ENCODE data around the gene TNFAIP1. TPM values are rescaled to one million over a fixed set of nuclear protein-coding genes. Genes with fewer than 3 reads are reported as not detected.

Gene TNFAIP1
- total RNA-seq, 1 donor from 2014 or later: 59.2 TPM

DNA sequence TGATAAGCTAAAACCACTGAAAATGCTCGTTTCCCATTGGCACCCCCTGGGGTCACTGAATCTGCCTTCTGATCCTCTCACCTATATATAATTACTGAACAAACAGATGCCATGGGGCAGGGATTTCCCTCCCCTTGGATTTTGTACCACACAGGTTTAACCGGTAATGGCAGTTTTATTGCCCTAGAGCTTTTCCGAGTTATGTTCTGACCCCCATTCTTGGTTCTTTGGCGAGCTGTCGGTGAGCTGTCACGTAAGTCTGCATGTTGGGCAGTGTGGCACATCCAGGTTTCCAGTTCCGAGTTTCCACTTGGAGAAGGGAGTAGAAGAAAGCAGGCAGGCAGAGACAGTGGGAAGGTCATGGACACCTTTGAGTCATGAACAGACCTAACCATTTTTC is 9.4 kb upstream of the TNFAIP1 start:
- Mint-ChIP-seq H3K27ac (ENCODE audit: unreplicated experiment) (no peak overlapping the region), H3K36me3 (ENCODE audit: unreplicated experiment) (peaks cover 26% of the 10 kb centered on the region), H3K4me3 (ENCODE audit: unreplicated experiment) (no peak overlapping the region), H3K9me3 (ENCODE audit: unreplicated experiment) (no peaks in the 10 kb centered on the region), H3K27me3 (ENCODE audit: unreplicated experiment) (no peaks in the 10 kb centered on the region), H3K4me1 (ENCODE audit: unreplicated experiment) (peaks cover 42% of the 10 kb centered on the region)
- TF ChIP-seq, protein P1, sequence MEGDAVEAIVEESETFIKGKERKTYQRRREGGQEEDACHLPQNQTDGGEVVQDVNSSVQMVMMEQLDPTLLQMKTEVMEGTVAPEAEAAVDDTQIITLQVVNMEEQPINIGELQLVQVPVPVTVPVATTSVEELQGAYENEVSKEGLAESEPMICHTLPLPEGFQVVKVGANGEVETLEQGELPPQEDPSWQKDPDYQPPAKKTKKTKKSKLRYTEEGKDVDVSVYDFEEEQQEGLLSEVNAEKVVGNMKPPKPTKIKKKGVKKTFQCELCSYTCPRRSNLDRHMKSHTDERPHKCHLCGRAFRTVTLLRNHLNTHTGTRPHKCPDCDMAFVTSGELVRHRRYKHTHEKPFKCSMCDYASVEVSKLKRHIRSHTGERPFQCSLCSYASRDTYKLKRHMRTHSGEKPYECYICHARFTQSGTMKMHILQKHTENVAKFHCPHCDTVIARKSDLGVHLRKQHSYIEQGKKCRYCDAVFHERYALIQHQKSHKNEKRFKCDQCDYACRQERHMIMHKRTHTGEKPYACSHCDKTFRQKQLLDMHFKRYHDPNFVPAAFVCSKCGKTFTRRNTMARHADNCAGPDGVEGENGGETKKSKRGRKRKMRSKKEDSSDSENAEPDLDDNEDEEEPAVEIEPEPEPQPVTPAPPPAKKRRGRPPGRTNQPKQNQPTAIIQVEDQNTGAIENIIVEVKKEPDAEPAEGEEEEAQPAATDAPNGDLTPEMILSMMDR (IDR thresholded peaks at IDR 0.05): no peak
- peak; percentile 36 for DNase-seq (ENCODE audit: extremely low spot score, unreplicated experiment)

- Mint-ChIP-seq H3K9me3 (ENCODE audit: unreplicated experiment) (no peaks in the 10 kb centered on the region), H3K4me3 (ENCODE audit: unreplicated experiment) (no peak overlapping the region), H3K36me3 (ENCODE audit: unreplicated experiment) (peaks cover 29% of the 10 kb centered on the region), H3K27me3 (ENCODE audit: unreplicated experiment) (no peaks in the 10 kb centered on the region), H3K4me1 (ENCODE audit: unreplicated experiment) (peaks cover 36% of the 10 kb centered on the region), H3K27ac (ENCODE audit: unreplicated experiment) (no peak overlapping the region)
- TF ChIP-seq, protein P1 (IDR thresholded peaks at IDR 0.05): no peak
- DNase-seq (ENCODE audit: extremely low spot score, unreplicated experiment): peak; percentile 49
These were observed 8.4 kb upstream of the TNFAIP1 start for GRCh38 chr17:28327031-28327607.

GRCh38 chr17:28327709-28328108 is 7.9 kb upstream of the TNFAIP1 start:
- no peaks in the 10 kb centered on the region for H3K9me3 Mint-ChIP-seq (ENCODE audit: unreplicated experiment)
- H3K36me3 Mint-ChIP-seq (ENCODE audit: unreplicated experiment): peaks cover 29% of the 10 kb centered on the region
- H3K4me1 Mint-ChIP-seq (ENCODE audit: unreplicated experiment): peaks cover 37% of the 10 kb centered on the region
- TF ChIP-seq, protein P1 (IDR thresholded peaks at IDR 0.05): peak; percentile 37
- no peaks in the 10 kb centered on the region for H3K27me3 Mint-ChIP-seq (ENCODE audit: unreplicated experiment)
- H3K27ac Mint-ChIP-seq (ENCODE audit: unreplicated experiment): peak overlapping the region; percentile 39
- no peak overlapping the region for H3K4me3 Mint-ChIP-seq (ENCODE audit: unreplicated experiment)
- DNase-seq (ENCODE audit: extremely low spot score, unreplicated experiment): no peak

DNA sequence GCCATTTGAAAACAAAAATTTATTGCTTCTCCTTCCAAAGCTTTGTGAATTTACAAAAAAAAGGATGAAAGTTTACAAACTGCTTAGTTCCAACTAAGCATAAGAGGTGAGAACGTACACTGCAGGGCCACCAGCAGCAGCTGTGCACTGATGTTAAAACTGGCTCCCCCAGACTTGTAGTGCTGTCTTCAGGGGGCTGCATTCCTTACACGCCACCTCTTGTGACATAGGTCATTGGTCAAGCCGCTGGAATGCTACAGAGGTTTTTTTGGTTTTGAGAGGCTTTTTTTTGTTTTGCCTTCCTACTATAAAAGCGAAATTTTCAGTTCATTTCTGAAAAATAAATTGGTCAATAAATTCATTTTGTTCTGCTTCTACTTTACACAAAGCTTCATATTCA is 7.2 kb upstream of the TNFAIP1 start:
- Mint-ChIP-seq H3K4me3 (ENCODE audit: unreplicated experiment) (no peak overlapping the region), H3K27me3 (ENCODE audit: unreplicated experiment) (no peaks in the 10 kb centered on the region), H3K27ac (ENCODE audit: unreplicated experiment) (peak overlapping the region; percentile 39), H3K36me3 (ENCODE audit: unreplicated experiment) (peaks cover 29% of the 10 kb centered on the region), H3K4me1 (ENCODE audit: unreplicated experiment) (peaks cover 39% of the 10 kb centered on the region), H3K9me3 (ENCODE audit: unreplicated experiment) (no peaks in the 10 kb centered on the region)
- TF ChIP-seq, protein P1 (IDR thresholded peaks at IDR 0.05): no peak
- peak; percentile 17 for DNase-seq (ENCODE audit: extremely low spot score, unreplicated experiment)

GRCh38 chr17:28330671-28331070 is 4.9 kb upstream of the TNFAIP1 start:
- Mint-ChIP-seq H3K27ac (ENCODE audit: unreplicated experiment) (no peak overlapping the region), H3K27me3 (ENCODE audit: unreplicated experiment) (no peaks in the 10 kb centered on the region), H3K36me3 (ENCODE audit: unreplicated experiment) (peaks cover 29% of the 10 kb centered on the region), H3K4me3 (ENCODE audit: unreplicated experiment) (no peak overlapping the region), H3K4me1 (ENCODE audit: unreplicated experiment) (peaks cover 46% of the 10 kb centered on the region), H3K9me3 (ENCODE audit: unreplicated experiment) (no peaks in the 10 kb centered on the region)
- TF ChIP-seq, protein P1 (IDR thresholded peaks at IDR 0.05): no peak
- DNase-seq (ENCODE audit: extremely low spot score, unreplicated experiment): peak; percentile 59
